Panc1 (cell line): Measurements from ENCODE around the gene TRIM15. TPM values are rescaled to one million over a fixed set of nuclear protein-coding genes. Genes with fewer than 3 reads are reported as not detected.

Experiments used
- ATAC-seq: fragments of 200-7000 bp; cut with Tn5 transposase; 2 replicates; pipeline ENCODE4 v1.9.1; 2020; ENCODE audit warnings: mild to moderate bottlenecking, moderate library complexity
- BruUV-seq: library from RNA; stranded (reverse); fragments of 400-500 nt; replicated peaks from 2 replicates; lab custom pipeline; 2021; lab: Mats Ljungman, UMichigan
- CTCF ChIA-PET: fragments of 300-600 bp; sonication (Branson Sonifier 250); formaldehyde crosslinking; loops from one replicate; lab custom pipeline; 2022; ENCODE audit warnings: antibody characterized with exemption; lab: Charles Lee
- POLR2A ChIA-PET: fragments of 300-600 bp; sonication (Branson Sonifier 250); formaldehyde crosslinking; loops from one replicate; lab custom pipeline; 2022; ENCODE audit warnings: antibody characterized with exemption; lab: Charles Lee
- DNase-seq: peaks from one replicate; pipeline ENCODE4 v3.0.0-alpha.2; 2010; ENCODE audit warnings: low read depth, low spot score
- H3K27ac ChIP-seq: 2 replicates; pipeline ENCODE4 v1.5.1; 2011; ENCODE audit warnings: mild to moderate bottlenecking, low read length, inconsistent platforms
- H3K27me3 ChIP-seq: fragments of 200-500 bp; sonication (Bioruptor generic); 2 replicates; pipeline ENCODE4 v1.6.0; 2014; ENCODE audit warnings: low read length, inconsistent platforms; ENCODE audit not compliant: control insufficient read depth, insufficient read depth
- H3K36me3 ChIP-seq: fragments of 200-500 bp; sonication (Bioruptor generic); 2 replicates; pipeline ENCODE4 v1.5.1; 2014; ENCODE audit warnings: inconsistent platforms, mild to moderate bottlenecking, low read length, moderate library complexity; ENCODE audit not compliant: control insufficient read depth, insufficient read depth
- H3K4me1 ChIP-seq: 2 replicates; pipeline ENCODE4 v1.5.1; 2011; ENCODE audit warnings: inconsistent platforms, mild to moderate bottlenecking, low read length, moderate library complexity; ENCODE audit not compliant: control insufficient read depth, insufficient read depth
- H3K4me3 ChIP-seq, 2 experiments: 2 replicates each; pipeline ENCODE4 v1.5.1; 2011 to 2012; ENCODE audit warnings: low read depth in 2 of 2, low read length in 2 of 2, mild to moderate bottlenecking in 2 of 2, inconsistent platforms in 1 of 2, moderate library complexity in 1 of 2
- H3K9me3 ChIP-seq: fragments of 200-500 bp; sonication (Bioruptor generic); 2 replicates; pipeline ENCODE4 v1.5.1; 2014; ENCODE audit warnings: low read depth, mild to moderate bottlenecking, inconsistent platforms, low read length, moderate library complexity; ENCODE audit not compliant: control insufficient read depth, insufficient read depth
- CTCF ChIP-seq: fragments of 450-650 bp; IDR thresholded peaks from 2 replicates; pipeline ENCODE4 v1.5.1; 2017; ENCODE audit warnings: mild to moderate bottlenecking
- POLR2AphosphoS5 ChIP-seq: IDR thresholded peaks from 2 replicates; pipeline ENCODE4 v1.6.1; 2012; ENCODE audit warnings: mild to moderate bottlenecking, low read depth, low read length, moderate library complexity
- SIN3A ChIP-seq: IDR thresholded peaks from 2 replicates; pipeline ENCODE4 v1.6.1; 2012; ENCODE audit warnings: low read depth, mild to moderate bottlenecking, low read length, moderate library complexity, borderline replicate concordance; ENCODE audit not compliant: insufficient read depth
- TCF7L2 ChIP-seq: IDR thresholded peaks from 2 replicates; pipeline ENCODE4 v1.6.1; 2011; ENCODE audit warnings: mild to moderate bottlenecking, low read depth, low read length, inconsistent platforms
- in situ Hi-C: cut with HindIII; loops from 2 replicates; pipeline ENCODE4 v1.10.0; 2016; ENCODE audit warnings: low sequenced_read_pairs, low pct_unique_long_range_greater_than_20kb
- intact Hi-C: fragments of 100-400 bp; cut with micrococcal nuclease; formaldehyde crosslinking; loops from one replicate; pipeline ENCODE4 v1.10.0; 2022; ENCODE audit not compliant: unreplicated experiment
- total RNA-seq: library from RNA; stranded (reverse); gene quantifications from one replicate; pipeline ENCODE4 v1.2.1, GENCODE V29; 2021; ENCODE audit not compliant: unreplicated experiment
- TF ChIP-seq, protein P1 (sequence below), 2 experiments: IDR thresholded peaks; 2 replicates each; pipeline ENCODE4 v1.6.1; 2011 to 2012; ENCODE audit warnings: low read depth in 2 of 2, control low read depth in 1 of 2, low read length in 1 of 2, mild to moderate bottlenecking in 1 of 2, moderate library complexity in 1 of 2; ENCODE audit not compliant: insufficient read depth in 1 of 2

The TRIM15 gene
- total RNA-seq, 1 experiment from 2014 or later: 0.13 TPM

DNA sequence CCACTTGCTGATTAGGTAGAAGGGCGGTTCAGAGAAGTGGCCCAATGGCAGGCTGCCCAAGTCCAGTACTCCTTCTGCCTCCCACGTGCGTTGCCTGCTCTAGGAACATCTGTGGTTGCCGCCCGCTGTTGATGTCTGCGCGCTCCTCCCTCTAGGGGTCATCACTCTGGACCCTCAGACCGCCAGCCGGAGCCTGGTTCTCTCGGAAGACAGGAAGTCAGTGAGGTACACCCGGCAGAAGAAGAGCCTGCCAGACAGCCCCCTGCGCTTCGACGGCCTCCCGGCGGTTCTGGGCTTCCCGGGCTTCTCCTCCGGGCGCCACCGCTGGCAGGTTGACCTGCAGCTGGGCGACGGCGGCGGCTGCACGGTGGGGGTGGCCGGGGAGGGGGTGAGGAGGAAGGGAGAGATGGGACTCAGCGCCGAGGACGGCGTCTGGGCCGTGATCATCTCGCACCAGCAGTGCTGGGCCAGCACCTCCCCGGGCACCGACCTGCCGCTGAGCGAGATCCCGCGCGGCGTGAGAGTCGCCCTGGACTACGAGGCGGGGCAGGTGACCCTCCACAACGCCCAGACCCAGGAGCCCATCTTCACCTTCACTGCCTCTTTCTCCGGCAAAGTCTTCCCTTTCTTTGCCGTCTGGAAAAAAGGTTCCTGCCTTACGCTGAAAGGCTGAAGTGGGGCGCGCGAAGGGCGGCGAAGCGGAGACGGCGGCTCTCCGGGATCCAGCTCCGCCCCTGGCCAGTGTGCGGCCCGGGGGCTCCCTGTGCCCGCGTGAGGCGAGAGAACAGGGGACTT lies 8.5 kb downstream of the TRIM15 start:
- ATAC-seq (no peak), DNase-seq (no peak)
- ChIA-PET POLR2A (no interaction called here), CTCF (no interaction called here)
- H3K9me3 ChIP-seq: no peaks in the 10 kb centered on the region
- no peaks in the 10 kb centered on the region for H3K36me3 ChIP-seq
- in situ Hi-C loops (no loop called here), intact Hi-C loops (loop anchor here (2.0 kb wide), 1 partner anchor 69 kb away; no protein-coding TSS in a partner anchor)
- peaks cover 25% of the 10 kb centered on the region for H3K27me3 ChIP-seq
- H3K27ac ChIP-seq: no peak overlapping the region
- TF ChIP-seq POLR2AphosphoS5 (no peak), CTCF (no peak), TCF7L2 (no peak), SIN3A (no peak)
- TF ChIP-seq, protein P1, sequence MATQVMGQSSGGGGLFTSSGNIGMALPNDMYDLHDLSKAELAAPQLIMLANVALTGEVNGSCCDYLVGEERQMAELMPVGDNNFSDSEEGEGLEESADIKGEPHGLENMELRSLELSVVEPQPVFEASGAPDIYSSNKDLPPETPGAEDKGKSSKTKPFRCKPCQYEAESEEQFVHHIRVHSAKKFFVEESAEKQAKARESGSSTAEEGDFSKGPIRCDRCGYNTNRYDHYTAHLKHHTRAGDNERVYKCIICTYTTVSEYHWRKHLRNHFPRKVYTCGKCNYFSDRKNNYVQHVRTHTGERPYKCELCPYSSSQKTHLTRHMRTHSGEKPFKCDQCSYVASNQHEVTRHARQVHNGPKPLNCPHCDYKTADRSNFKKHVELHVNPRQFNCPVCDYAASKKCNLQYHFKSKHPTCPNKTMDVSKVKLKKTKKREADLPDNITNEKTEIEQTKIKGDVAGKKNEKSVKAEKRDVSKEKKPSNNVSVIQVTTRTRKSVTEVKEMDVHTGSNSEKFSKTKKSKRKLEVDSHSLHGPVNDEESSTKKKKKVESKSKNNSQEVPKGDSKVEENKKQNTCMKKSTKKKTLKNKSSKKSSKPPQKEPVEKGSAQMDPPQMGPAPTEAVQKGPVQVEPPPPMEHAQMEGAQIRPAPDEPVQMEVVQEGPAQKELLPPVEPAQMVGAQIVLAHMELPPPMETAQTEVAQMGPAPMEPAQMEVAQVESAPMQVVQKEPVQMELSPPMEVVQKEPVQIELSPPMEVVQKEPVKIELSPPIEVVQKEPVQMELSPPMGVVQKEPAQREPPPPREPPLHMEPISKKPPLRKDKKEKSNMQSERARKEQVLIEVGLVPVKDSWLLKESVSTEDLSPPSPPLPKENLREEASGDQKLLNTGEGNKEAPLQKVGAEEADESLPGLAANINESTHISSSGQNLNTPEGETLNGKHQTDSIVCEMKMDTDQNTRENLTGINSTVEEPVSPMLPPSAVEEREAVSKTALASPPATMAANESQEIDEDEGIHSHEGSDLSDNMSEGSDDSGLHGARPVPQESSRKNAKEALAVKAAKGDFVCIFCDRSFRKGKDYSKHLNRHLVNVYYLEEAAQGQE (IDR thresholded peaks at IDR 0.05; ENCODE audit: insufficient read depth in 1 of 2, low read depth in 2 of 2, low read length in 1 of 2): no peak
- BruUV-seq: no TSS peak
- H3K4me1 ChIP-seq: no peaks in the 10 kb centered on the region
- no peak overlapping the region for H3K4me3 ChIP-seq

DNA sequence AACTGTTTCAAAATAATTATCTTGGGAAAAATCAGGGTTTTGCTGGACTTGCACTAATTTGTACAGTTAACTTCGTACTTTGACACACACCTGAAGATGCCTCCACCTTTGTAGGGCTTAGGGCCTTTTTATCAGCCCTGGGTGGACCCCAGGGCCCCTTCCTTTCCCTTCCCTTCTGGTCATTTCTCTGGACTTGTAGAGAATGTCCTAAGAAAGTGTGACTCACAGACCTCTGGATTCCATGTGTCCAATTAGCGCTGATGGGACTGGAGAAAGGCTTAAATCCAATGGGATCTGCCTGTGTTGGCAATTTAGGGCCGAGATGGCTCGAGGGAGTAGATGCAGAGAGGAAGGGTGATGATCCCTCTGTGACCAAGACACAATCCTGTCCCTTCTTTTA lies 9.3 kb downstream of the TRIM15 start:
- POLR2A ChIA-PET: no interaction called here
- CTCF ChIA-PET: no interaction called here
- no peak overlapping the region for H3K27ac ChIP-seq
- peaks cover 25% of the 10 kb centered on the region for H3K27me3 ChIP-seq
- no peaks in the 10 kb centered on the region for H3K4me1 ChIP-seq
- in situ Hi-C loops: no loop called here
- no peak for DNase-seq
- no peak overlapping the region for H3K4me3 ChIP-seq
- BruUV-seq: no TSS peak
- H3K36me3 ChIP-seq: no peaks in the 10 kb centered on the region
- no peak for TF ChIP-seq TCF7L2
- TF ChIP-seq SIN3A: no peak
- TF ChIP-seq POLR2AphosphoS5: no peak
- TF ChIP-seq, protein P1 (IDR thresholded peaks at IDR 0.05; ENCODE audit: insufficient read depth in 1 of 2, low read depth in 2 of 2, low read length in 1 of 2): no peak
- no peak for TF ChIP-seq CTCF
- H3K9me3 ChIP-seq: no peaks in the 10 kb centered on the region
- intact Hi-C loops: no loop called here
- ATAC-seq: no peak
